Panc1 (cell line): ENCODE results near the gene CACUL1.

Experiments
- POLR2AphosphoS5 ChIP-seq: IDR thresholded peaks from 2 replicates; pipeline ENCODE4 v1.6.1; 2012; ENCODE audit warnings: mild to moderate bottlenecking, low read depth, low read length, moderate library complexity
- SIN3A ChIP-seq: IDR thresholded peaks from 2 replicates; pipeline ENCODE4 v1.6.1; 2012; ENCODE audit warnings: low read depth, mild to moderate bottlenecking, low read length, moderate library complexity, borderline replicate concordance; ENCODE audit not compliant: insufficient read depth
- TF ChIP-seq, protein P1 (sequence below): fragments of 450-650 bp; IDR thresholded peaks from 2 replicates; pipeline ENCODE4 v1.5.1; 2017; ENCODE audit warnings: mild to moderate bottlenecking
- TF ChIP-seq, protein P2 (sequence below), 2 experiments: IDR thresholded peaks; 2 replicates each; pipeline ENCODE4 v1.6.1; 2011 to 2012; ENCODE audit warnings: low read depth in 2 of 2, control low read depth in 1 of 2, low read length in 1 of 2, mild to moderate bottlenecking in 1 of 2, moderate library complexity in 1 of 2; ENCODE audit not compliant: insufficient read depth in 1 of 2

DNA sequence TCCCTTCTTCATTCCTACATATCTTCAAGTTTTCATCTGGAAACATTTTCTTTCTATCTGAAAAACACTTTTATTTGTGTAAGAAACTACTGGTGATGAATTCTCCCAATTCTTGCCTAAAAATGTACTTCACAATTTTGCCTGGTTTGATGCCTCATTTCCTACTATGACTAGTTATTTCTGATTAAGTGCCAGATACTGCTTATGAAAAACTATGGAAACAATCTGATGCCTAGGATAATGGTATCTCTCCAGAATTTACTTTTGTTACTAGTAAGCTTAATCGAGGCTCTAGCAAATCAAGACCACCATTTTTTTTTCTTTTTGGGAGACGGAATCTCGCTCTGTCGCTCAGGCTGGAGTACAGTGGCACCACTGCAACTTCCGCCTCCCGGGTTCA, 31.3 kb downstream of the CACUL1 start:
- TF ChIP-seq, protein P1, sequence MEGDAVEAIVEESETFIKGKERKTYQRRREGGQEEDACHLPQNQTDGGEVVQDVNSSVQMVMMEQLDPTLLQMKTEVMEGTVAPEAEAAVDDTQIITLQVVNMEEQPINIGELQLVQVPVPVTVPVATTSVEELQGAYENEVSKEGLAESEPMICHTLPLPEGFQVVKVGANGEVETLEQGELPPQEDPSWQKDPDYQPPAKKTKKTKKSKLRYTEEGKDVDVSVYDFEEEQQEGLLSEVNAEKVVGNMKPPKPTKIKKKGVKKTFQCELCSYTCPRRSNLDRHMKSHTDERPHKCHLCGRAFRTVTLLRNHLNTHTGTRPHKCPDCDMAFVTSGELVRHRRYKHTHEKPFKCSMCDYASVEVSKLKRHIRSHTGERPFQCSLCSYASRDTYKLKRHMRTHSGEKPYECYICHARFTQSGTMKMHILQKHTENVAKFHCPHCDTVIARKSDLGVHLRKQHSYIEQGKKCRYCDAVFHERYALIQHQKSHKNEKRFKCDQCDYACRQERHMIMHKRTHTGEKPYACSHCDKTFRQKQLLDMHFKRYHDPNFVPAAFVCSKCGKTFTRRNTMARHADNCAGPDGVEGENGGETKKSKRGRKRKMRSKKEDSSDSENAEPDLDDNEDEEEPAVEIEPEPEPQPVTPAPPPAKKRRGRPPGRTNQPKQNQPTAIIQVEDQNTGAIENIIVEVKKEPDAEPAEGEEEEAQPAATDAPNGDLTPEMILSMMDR, result no peak
- TF ChIP-seq SIN3A, result no peak
- TF ChIP-seq, protein P2, sequence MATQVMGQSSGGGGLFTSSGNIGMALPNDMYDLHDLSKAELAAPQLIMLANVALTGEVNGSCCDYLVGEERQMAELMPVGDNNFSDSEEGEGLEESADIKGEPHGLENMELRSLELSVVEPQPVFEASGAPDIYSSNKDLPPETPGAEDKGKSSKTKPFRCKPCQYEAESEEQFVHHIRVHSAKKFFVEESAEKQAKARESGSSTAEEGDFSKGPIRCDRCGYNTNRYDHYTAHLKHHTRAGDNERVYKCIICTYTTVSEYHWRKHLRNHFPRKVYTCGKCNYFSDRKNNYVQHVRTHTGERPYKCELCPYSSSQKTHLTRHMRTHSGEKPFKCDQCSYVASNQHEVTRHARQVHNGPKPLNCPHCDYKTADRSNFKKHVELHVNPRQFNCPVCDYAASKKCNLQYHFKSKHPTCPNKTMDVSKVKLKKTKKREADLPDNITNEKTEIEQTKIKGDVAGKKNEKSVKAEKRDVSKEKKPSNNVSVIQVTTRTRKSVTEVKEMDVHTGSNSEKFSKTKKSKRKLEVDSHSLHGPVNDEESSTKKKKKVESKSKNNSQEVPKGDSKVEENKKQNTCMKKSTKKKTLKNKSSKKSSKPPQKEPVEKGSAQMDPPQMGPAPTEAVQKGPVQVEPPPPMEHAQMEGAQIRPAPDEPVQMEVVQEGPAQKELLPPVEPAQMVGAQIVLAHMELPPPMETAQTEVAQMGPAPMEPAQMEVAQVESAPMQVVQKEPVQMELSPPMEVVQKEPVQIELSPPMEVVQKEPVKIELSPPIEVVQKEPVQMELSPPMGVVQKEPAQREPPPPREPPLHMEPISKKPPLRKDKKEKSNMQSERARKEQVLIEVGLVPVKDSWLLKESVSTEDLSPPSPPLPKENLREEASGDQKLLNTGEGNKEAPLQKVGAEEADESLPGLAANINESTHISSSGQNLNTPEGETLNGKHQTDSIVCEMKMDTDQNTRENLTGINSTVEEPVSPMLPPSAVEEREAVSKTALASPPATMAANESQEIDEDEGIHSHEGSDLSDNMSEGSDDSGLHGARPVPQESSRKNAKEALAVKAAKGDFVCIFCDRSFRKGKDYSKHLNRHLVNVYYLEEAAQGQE (IDR thresholded peaks at IDR 0.05; ENCODE audit: insufficient read depth in 1 of 2, low read depth in 2 of 2, low read length in 1 of 2), result no peak
- no peak for TF ChIP-seq POLR2AphosphoS5
